HAP-1 (cell line): ENCODE data around the gene IL33.

Source experiments
- DNase-seq, 2 experiments: peaks; one replicate each; pipeline ENCODE4 v3.0.0-alpha.2; 2016 to 2020; ENCODE audit warnings: low spot score in 2 of 2
- H3K27me3 ChIP-seq: fragments of 250-450 bp; sonication (Bioruptor Pico); 2 replicates; pipeline ENCODE4 v1.5.1; 2020; ENCODE audit warnings: low read depth, mild to moderate bottlenecking, moderate library complexity
- H3K36me3 ChIP-seq: fragments of 250-450 bp; sonication (Bioruptor Pico); replicated peaks from 2 replicates; pipeline ENCODE4 v1.5.1; 2020; ENCODE audit warnings: mild to moderate bottlenecking
- H3K4me1 ChIP-seq: fragments of 250-450 bp; sonication (Bioruptor Pico); 2 replicates; pipeline ENCODE4 v1.5.1; 2020; ENCODE audit warnings: mild to moderate bottlenecking
- H3K4me3 ChIP-seq: fragments of 250-450 bp; sonication (Bioruptor Pico); 2 replicates; pipeline ENCODE4 v1.5.1; 2020; ENCODE audit warnings: mild to moderate bottlenecking, moderate library complexity
- H3K9me3 ChIP-seq: fragments of 250-450 bp; sonication (Bioruptor Pico); 2 replicates; pipeline ENCODE4 v1.5.1; 2020; ENCODE audit warnings: mild to moderate bottlenecking, moderate library complexity
- in situ Hi-C: fragments of 300-500 bp; cut with MboI; formaldehyde crosslinking; loops from 3 replicates; pipeline ENCODE4 v1.14.3; 2020; ENCODE audit warnings: low sequenced_read_pairs, inconsistent platforms, mixed read lengths

IL33 gene

DNA sequence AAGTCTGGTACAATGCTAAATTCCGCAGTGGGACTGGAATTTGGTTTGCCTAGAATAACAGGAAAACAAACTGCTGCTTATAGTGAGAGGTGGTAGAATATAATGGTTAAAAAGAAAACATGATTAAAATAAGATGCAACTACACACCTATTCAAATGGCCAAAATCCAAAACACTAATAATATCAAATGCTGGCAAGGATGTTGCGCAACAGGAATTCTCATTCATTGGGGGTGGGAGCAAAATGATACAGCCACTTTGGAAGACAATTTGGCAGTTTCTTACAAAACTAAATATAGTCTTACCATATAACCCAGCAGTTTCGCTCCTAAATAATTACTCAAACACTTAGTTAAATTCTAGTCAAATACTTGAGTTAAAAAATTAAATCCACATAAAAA is 61.8 kb downstream of the IL33 start:
- no peak for DNase-seq
- H3K9me3 ChIP-seq: no peaks in the 10 kb centered on the region
- no peaks in the 10 kb centered on the region for H3K36me3 ChIP-seq
- H3K4me1 ChIP-seq: no peaks in the 10 kb centered on the region
- in situ Hi-C loops: no loop called here
- H3K4me3 ChIP-seq: no peak overlapping the region
- no peaks in the 10 kb centered on the region for H3K27me3 ChIP-seq

DNA sequence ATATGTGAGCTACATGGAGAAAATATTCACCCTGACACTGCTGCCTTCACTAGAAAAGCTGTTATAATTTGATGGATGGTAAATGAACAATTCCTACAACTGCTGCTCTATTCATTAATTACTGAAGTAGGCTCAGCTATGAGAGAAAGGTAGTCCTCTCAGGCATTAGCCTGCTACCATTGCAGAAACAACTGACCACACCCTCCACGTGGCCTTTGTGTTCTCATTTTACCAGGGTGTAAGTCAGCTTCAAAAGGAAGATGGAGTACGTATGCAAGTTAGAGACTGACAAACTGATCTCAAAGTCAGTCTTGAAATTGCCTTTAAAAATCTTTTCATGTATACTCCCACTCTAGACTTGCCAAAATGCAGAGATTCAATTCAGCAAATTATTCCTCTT is 86.3 kb downstream of the IL33 start:
- Histone ChIP-seq H3K9me3 (no peaks in the 10 kb centered on the region), H3K4me1 (no peaks in the 10 kb centered on the region), H3K36me3 (no peaks in the 10 kb centered on the region), H3K4me3 (no peak overlapping the region), H3K27me3 (peaks cover 4% of the 10 kb centered on the region; the same call in 1 of the 2 replicates)
- DNase-seq: no peak
- in situ Hi-C loops: loop anchor here (25.0 kb wide), 2 partner anchors 240 to 415 kb away; partner anchors contain the start of gene MLANA

DNA sequence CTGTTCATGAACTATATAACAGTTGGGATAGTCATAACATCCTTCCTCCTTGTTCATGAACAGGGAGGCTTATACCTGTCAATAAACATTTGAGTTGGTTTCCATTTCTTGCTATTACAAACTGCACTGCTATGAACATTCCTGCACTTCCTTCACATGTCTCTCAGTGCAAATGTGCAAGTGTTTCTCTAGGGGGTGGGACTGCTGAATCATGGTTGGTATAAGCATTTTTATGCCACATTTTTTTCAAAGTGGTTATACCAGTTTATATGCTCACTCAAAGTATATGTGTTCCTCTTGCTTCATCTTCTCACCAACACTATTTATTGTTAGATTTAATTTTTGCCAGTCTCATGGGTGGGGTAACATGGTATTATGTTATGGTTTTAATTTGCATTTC is 86.8 kb downstream of the IL33 start:
- DNase-seq: no peak
- H3K4me1 ChIP-seq: no peaks in the 10 kb centered on the region
- H3K4me3 ChIP-seq: no peak overlapping the region
- peaks cover 4% of the 10 kb centered on the region; the same call in 1 of the 2 replicates for H3K27me3 ChIP-seq
- H3K36me3 ChIP-seq: no peaks in the 10 kb centered on the region
- in situ Hi-C loops: loop anchor here (25.0 kb wide), 2 partner anchors 240 to 415 kb away; partner anchors contain the start of gene MLANA
- no peaks in the 10 kb centered on the region for H3K9me3 ChIP-seq

DNA sequence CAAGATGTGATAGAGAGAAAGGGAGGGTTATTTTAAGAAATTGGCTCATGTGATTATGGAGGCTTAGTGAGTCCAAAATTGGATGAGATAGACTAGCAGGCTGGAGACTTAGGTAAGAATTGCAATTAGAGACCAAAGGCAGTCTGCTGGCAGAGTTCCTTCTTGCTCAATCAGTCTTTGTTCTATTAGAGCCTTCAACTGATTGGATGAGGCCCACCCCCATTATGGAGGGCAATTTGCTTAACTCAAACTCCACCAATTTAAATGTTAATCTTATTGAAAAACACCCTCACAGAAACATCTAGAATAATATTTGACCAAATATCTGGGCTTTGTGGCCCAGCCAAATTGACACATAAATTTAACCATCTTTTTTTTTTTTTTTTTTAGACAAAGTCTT is 88.6 kb downstream of the IL33 start:
- DNase-seq: no peak
- H3K4me1 ChIP-seq: no peaks in the 10 kb centered on the region
- H3K4me3 ChIP-seq: no peak overlapping the region
- in situ Hi-C loops: loop anchor here (25.0 kb wide), 2 partner anchors 242 to 417 kb away; partner anchors contain the start of gene MLANA
- peaks cover 4% of the 10 kb centered on the region; the same call in 1 of the 2 replicates for H3K27me3 ChIP-seq
- no peaks in the 10 kb centered on the region for H3K36me3 ChIP-seq
- no peaks in the 10 kb centered on the region for H3K9me3 ChIP-seq

DNA sequence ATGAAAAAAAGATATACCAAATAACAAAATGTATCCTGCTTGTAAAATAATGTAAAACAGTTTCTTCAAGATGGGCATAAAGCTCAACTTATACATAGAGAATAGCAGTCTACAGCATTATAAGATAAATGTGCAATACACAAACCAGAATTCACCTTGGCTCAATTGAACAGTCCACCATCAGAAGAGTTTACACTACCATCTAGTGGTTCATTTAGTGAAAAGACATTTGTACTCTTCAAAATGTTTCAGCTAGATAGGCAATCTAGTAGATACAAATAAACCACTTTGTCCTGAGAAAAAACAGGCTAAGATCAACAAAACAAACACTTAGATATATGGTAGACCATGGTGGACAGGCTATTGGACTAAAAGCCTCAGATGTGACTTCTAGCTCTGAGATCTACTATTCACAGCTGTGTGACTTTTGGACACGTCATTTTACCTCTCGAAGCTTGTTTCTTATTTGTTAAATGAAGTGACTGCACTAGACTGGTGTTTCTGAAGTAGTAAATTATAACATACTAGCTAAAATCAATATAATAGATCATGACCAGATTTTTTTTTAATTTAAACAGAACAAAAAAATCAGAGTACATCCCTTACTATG is 90.5 kb downstream of the IL33 start:
- DNase-seq: peak in 1 of 2 experiments; percentile 49
- no peaks in the 10 kb centered on the region for H3K4me1 ChIP-seq
- no peaks in the 10 kb centered on the region for H3K9me3 ChIP-seq
- no peaks in the 10 kb centered on the region for H3K36me3 ChIP-seq
- in situ Hi-C loops: loop anchor here (25.0 kb wide), 2 partner anchors 244 to 419 kb away; partner anchors contain the start of gene MLANA
- H3K4me3 ChIP-seq: no peak overlapping the region
- peaks cover 4% of the 10 kb centered on the region; the same call in 1 of the 2 replicates for H3K27me3 ChIP-seq
